Medulla oblongata (tissue), 1 donor: ENCODE data around the gene FGD6.
"Not testable (repeated sequence)": the region's sequence is repeated elsewhere in the genome, so short reads cannot be mapped to it uniquely, and the experiment has no call there.

Experiments used
- DNase-seq: peaks from one replicate; pipeline ENCODE4 v3.0.0-alpha.2; 2015; ENCODE audit errors: extremely low spot score

FGD6 gene

GRCh38 chr12:95126076-95126475 lies 91.2 kb downstream of the FGD6 start:
- DNase-seq: no peak

GRCh38 chr12:95124106-95124505 lies 93.2 kb downstream of the FGD6 start:
- no peak for DNase-seq

- DNase-seq: no peak
Observed at GRCh38 chr12:95118788-95119179, 98.5 kb downstream of the FGD6 start.

- no peak for DNase-seq
Observed at GRCh38 chr12:95118138-95118787, 99.0 kb downstream of the FGD6 start.

GRCh38 chr12:95117178-95117599 lies 100.1 kb downstream of the FGD6 start:
- peak; percentile 93 for DNase-seq

- no peak for DNase-seq
Observed at GRCh38 chr12:95116773-95117172, 100.5 kb downstream of the FGD6 start.

- no peak for DNase-seq
Observed at GRCh38 chr12:95116341-95116740, 100.9 kb downstream of the FGD6 start.

GRCh38 chr12:95115641-95116040 lies 101.6 kb downstream of the FGD6 start:
- DNase-seq: no peak

GRCh38 chr12:95114766-95115405 lies 102.4 kb downstream of the FGD6 start:
- DNase-seq: peak; percentile 27

- no peak for DNase-seq
Observed at GRCh38 chr12:95107362-95107761, 109.9 kb downstream of the FGD6 start.

GRCh38 chr12:95105540-95105939 lies 111.7 kb downstream of the FGD6 start:
- no peak for DNase-seq

GRCh38 chr12:95104919-95105452 lies 112.3 kb downstream of the FGD6 start:
- no peak for DNase-seq

GRCh38 chr12:95102916-95103671 lies 114.2 kb downstream of the FGD6 start:
- no peak for DNase-seq

- not testable (repeated sequence) for DNase-seq
Observed at GRCh38 chr12:95101957-95102356, 115.3 kb downstream of the FGD6 start.

- no peak for DNase-seq
Observed at GRCh38 chr12:95100264-95101190, 116.7 kb downstream of the FGD6 start.

- DNase-seq: no peak
Observed at GRCh38 chr12:95099270-95099790, 117.9 kb downstream of the FGD6 start.

GRCh38 chr12:95096852-95097251 lies 120.4 kb downstream of the FGD6 start:
- no peak for DNase-seq

GRCh38 chr12:95096378-95096777 lies 120.9 kb downstream of the FGD6 start:
- DNase-seq: no peak

- not testable (repeated sequence) for DNase-seq
Observed at GRCh38 chr12:95095866-95096265, 121.4 kb downstream of the FGD6 start.

- DNase-seq: no peak
Observed at GRCh38 chr12:95089462-95089861, 127.8 kb downstream of the FGD6 start.

- no peak for DNase-seq
Observed at GRCh38 chr12:95088379-95088778, 128.9 kb downstream of the FGD6 start.
